Upper lobe of right lung (tissue), 1 donor: ENCODE data around the gene DUSP16. TPM values are rescaled to one million over a fixed set of nuclear protein-coding genes. Genes with fewer than 3 reads are reported as not detected.
"Not testable (repeated sequence)": the region's sequence is repeated elsewhere in the genome, so short reads cannot be mapped to it uniquely, and the experiment has no call there.

ENCODE experiments used
- ATAC-seq: fragments of 200-7000 bp; cut with Tn5 transposase; one replicate; pipeline ENCODE4 v1.9.1; 2020; ENCODE audit warnings: mild to moderate bottlenecking, moderate library complexity
- DNase-seq: peaks from one replicate; pipeline ENCODE4 v3.0.0-alpha.2; 2020
- H3K27ac ChIP-seq: fragments of 200-600 bp; one replicate; pipeline ENCODE4 v1.8.0; 2022
- H3K27me3 ChIP-seq: fragments of 200-600 bp; one replicate; pipeline ENCODE4 v1.8.0; 2022; ENCODE audit warnings: mild to moderate bottlenecking
- H3K36me3 ChIP-seq: fragments of 200-600 bp; one replicate; pipeline ENCODE4 v1.8.0; 2022
- H3K4me1 ChIP-seq: fragments of 200-600 bp; one replicate; pipeline ENCODE4 v1.8.0; 2022
- H3K4me3 ChIP-seq: fragments of 200-600 bp; one replicate; pipeline ENCODE4 v1.8.0; 2022; ENCODE audit warnings: mild to moderate bottlenecking
- H3K9me3 ChIP-seq: fragments of 200-600 bp; one replicate; pipeline ENCODE4 v1.8.0; 2022
- intact Hi-C: fragments of 100-400 bp; cut with DNase I; formaldehyde crosslinking; loops from one replicate; pipeline ENCODE4 v1.11.0; 2022
- total RNA-seq: library from RNA; stranded (reverse); fragmentation: NEBNext Ultra II Directional; extraction: Animal tissue kit (Norgen Biotek cat#: 25700); gene quantifications from one replicate; pipeline ENCODE4 v1.2.1, GENCODE V29; 2021
- TF ChIP-seq, protein P1 (sequence below): fragments of 200-600 bp; IDR thresholded peaks from one replicate; pipeline ENCODE4 v1.8.0; 2022; ENCODE audit warnings: antibody characterized with exemption
- donor health status: DM: no; HTN: yes; CAD: no; lungs with severe emphysema.

DUSP16 gene
- total RNA-seq, 1 donor from 2014 or later: 50.6 TPM

DNA sequence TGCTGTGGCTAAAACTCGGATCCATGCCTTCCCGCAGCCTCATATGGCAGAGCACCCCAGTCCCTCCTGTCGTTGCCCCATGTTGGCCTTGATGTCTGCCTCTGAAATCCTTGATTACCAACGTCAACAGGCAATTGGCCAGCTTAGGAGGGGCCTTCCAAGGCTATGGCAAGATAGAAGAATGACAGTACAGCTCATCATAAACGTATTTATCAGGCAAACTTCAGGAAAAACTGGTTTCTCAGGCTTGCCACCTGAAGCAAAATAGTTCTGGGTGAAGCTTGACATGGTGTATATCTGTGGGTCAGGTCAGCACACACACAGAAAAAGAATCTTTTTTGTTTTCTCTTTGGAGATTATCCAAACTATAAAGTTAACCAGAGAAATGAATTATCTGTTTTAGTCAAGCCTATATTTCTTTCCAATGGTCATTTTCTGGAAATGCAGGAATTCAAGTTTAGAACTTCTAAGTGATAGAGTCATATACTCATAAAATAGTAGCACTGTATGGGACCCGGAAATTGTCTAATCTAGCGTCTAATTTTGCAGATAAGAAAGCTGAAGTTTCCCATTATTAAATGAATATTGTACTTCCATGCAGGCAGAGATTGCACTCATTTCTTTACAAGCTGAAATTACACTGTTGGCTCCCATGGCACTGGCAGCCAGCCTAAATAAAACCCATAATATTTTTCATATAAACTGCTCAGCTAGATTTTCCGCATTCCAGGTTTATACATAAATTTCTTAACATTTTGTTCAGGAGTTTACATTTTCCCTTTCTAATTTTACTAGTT lies 24.4 kb upstream of the DUSP16 start:
- ATAC-seq (no peak), DNase-seq (no peak)
- no peaks in the 10 kb centered on the region for H3K36me3 ChIP-seq
- H3K27me3 ChIP-seq: no peaks in the 10 kb centered on the region
- no peak overlapping the region for H3K4me3 ChIP-seq
- H3K4me1 ChIP-seq: no peaks in the 10 kb centered on the region
- H3K9me3 ChIP-seq: no peaks in the 10 kb centered on the region
- no peak overlapping the region for H3K27ac ChIP-seq
- TF ChIP-seq, protein P1, sequence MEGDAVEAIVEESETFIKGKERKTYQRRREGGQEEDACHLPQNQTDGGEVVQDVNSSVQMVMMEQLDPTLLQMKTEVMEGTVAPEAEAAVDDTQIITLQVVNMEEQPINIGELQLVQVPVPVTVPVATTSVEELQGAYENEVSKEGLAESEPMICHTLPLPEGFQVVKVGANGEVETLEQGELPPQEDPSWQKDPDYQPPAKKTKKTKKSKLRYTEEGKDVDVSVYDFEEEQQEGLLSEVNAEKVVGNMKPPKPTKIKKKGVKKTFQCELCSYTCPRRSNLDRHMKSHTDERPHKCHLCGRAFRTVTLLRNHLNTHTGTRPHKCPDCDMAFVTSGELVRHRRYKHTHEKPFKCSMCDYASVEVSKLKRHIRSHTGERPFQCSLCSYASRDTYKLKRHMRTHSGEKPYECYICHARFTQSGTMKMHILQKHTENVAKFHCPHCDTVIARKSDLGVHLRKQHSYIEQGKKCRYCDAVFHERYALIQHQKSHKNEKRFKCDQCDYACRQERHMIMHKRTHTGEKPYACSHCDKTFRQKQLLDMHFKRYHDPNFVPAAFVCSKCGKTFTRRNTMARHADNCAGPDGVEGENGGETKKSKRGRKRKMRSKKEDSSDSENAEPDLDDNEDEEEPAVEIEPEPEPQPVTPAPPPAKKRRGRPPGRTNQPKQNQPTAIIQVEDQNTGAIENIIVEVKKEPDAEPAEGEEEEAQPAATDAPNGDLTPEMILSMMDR: no peak
- intact Hi-C loops: no loop called here

DNA sequence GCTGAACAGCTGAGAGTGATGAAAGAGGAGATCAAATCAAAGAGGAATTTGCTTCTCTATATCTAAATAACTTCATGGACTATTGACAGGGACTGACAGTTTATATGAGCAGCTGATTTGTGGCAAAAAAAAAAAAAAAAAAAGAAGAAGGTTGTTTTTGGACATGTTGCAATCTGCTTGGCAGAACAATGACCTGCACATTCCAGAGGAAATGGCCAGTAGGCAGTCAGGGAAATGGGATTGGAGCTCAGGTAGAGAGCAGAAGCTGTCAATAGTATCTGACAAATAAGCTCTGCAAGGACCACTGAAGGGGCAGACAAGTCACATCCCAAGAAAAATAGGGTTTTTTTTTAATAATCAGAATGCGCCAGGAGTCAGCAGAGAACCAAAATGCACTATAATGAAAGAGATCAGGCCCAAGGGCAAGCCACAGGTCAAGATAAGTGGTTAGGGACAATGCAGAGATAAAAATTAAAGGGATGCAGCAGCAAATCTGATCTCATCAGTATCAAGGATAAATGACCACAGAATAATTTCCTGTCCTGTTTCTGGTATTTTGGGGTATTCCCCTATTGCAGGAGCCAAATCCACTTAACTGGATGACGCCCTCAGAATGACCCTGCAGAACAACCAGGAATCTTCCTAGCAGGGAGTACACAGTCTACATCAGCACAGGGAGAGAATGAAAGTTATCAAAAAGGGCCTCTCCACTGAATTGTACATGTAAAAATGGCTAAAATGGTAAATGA lies 22.6 kb upstream of the DUSP16 start:
- DNase-seq (no peak), ATAC-seq (no peak)
- H3K27me3 ChIP-seq: no peaks in the 10 kb centered on the region
- H3K36me3 ChIP-seq: no peaks in the 10 kb centered on the region
- no peak overlapping the region for H3K27ac ChIP-seq
- no peak overlapping the region for H3K4me3 ChIP-seq
- H3K9me3 ChIP-seq: no peaks in the 10 kb centered on the region
- H3K4me1 ChIP-seq: no peaks in the 10 kb centered on the region
- intact Hi-C loops: no loop called here
- TF ChIP-seq, protein P1: no peak

GRCh38 chr12:12583510-12584178 lies 21.0 kb upstream of the DUSP16 start:
- no peaks in the 10 kb centered on the region for H3K9me3 ChIP-seq
- no peaks in the 10 kb centered on the region for H3K4me1 ChIP-seq
- DNase-seq (no peak), ATAC-seq (no peak)
- no peaks in the 10 kb centered on the region for H3K36me3 ChIP-seq
- TF ChIP-seq, protein P1: no peak
- no peaks in the 10 kb centered on the region for H3K27me3 ChIP-seq
- H3K27ac ChIP-seq: no peak overlapping the region
- no peak overlapping the region for H3K4me3 ChIP-seq
- intact Hi-C loops: no loop called here

DNA sequence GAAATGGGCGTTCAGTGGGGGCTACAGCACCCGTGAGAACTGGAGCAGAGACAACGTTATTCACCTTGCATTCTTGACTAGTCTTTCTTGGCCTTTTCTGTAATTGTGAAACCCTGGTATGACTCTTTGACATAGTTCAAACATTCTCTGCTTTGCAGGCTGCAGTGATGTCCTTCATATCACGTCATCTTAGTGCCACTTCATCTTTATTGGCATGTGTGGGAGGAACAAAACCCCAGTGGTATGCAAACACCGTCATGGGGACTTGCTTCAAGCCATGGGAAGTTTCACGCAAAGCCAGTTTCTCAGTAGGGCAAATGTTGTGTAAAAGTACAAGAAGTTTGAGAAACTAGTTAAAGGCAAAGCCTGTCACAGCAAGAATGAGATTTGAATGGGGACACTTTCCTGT lies 20.2 kb upstream of the DUSP16 start:
- TF ChIP-seq, protein P1: no peak
- no peaks in the 10 kb centered on the region for H3K9me3 ChIP-seq
- ATAC-seq: peak; percentile 96
- no peaks in the 10 kb centered on the region for H3K36me3 ChIP-seq
- no peak overlapping the region for H3K4me3 ChIP-seq
- H3K27ac ChIP-seq: peak overlapping the region; percentile 44
- H3K27me3 ChIP-seq: no peaks in the 10 kb centered on the region
- intact Hi-C loops: no loop called here
- no peak for DNase-seq
- no peaks in the 10 kb centered on the region for H3K4me1 ChIP-seq

- no peak for ATAC-seq
- Histone ChIP-seq H3K27ac (peak overlapping the region; percentile 33), H3K36me3 (no peaks in the 10 kb centered on the region), H3K4me1 (no peaks in the 10 kb centered on the region), H3K4me3 (no peak overlapping the region), H3K27me3 (no peaks in the 10 kb centered on the region), H3K9me3 (no peaks in the 10 kb centered on the region)
- intact Hi-C loops: no loop called here
- DNase-seq: no peak
- TF ChIP-seq, protein P1: no peak
Measured at GRCh38 chr12:12582193-12582881, 19.7 kb upstream of the DUSP16 start.

- H3K27me3 ChIP-seq, DNase-seq, H3K4me1 ChIP-seq, ATAC-seq, H3K9me3 ChIP-seq, H3K27ac ChIP-seq, intact Hi-C loops, H3K4me3 ChIP-seq, H3K36me3 ChIP-seq: not testable (repeated sequence)
Measured at GRCh38 chr12:12580716-12581115, 18.1 kb upstream of the DUSP16 start.
